ENCODE results near the gene ACSM6. TPM values are rescaled to one million over a fixed set of nuclear protein-coding genes. Genes with fewer than 3 reads are reported as not detected.

The ACSM6 gene
- total RNA-seq, 2 experiments from 2014 or later = not detected

DNA sequence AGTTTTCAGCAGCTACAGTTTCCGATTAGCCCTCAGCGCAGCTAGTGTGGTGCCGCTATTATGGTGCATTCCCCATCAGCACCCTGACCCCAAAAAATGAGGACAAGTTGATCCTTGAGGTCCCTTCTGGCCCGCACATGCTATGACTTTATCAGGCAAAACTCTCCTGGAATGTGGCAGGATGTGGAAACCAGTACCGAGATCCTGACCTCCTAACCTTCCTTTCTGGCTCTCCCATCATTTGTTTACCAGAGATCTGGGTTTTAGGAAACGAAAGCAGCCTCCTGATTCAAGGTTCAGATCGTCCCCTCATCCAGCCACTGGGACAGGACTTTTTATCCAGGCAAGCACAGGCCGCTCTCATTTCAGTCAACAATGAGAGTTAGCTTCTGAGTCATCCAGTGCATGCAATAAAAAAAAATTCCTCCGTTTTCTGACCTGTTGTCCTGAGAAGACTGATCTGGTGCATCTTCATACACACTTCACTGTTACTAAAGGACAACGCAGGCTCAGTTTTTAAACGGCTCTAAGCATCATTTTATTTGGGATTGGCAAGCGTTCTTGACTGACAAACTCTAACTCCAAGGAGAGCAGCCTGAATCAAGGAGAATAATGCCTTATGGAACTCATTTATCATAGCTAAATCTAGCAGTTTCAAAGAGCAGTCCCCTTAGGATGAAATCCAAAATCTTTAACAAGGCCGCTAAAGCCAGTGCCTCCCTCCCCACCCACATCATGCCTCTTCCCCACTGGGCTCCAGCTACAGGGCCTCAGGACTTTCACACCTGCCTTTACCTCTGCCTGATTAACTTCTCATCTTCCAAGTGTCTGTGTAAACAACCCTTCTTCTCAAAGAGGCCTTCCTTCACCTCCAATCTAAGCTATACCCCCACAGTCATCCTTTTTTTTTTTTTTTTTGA lies 79.6 kb downstream of the ACSM6 start:
- Histone ChIP-seq H3K27ac (ENCODE audit: low read depth in 1 of 2, low read length in 2 of 2) (no peak overlapping the region), H3K9me3 (ENCODE audit: control insufficient read depth in 1 of 2, insufficient read depth in 1 of 2, low read length in 2 of 2) (no peaks in the 10 kb centered on the region), H3K4me3 (ENCODE audit: low read length) (no peak overlapping the region), H3K4me1 (ENCODE audit: insufficient read depth, low read length) (no peaks in the 10 kb centered on the region), H3K36me3 (ENCODE audit: insufficient read depth, low read length) (no peaks in the 10 kb centered on the region), H3K27me3 (ENCODE audit: control insufficient read depth in 1 of 2, insufficient read depth in 2 of 2, low read length in 2 of 2) (no peaks in the 10 kb centered on the region)
- DNase-seq (no peak), ATAC-seq (ENCODE audit: poor library complexity) (no peak)
- intact Hi-C loops (cut with DNase I, micrococcal nuclease) = no loop called here
- Mint-ChIP-seq H3K4me1 (ENCODE audit: low read depth) (no peaks in the 10 kb centered on the region), H3K27me3 (no peaks in the 10 kb centered on the region), H3K4me3 (no peak overlapping the region), H3K36me3 (ENCODE audit: low read depth) (no peaks in the 10 kb centered on the region), H3K27ac (no peak overlapping the region), H3K9me3 (no peaks in the 10 kb centered on the region)
- CTCF ChIA-PET = no interaction called here
- POLR2A ChIA-PET = interaction anchor here (0.7 kb wide), 1 partner anchor 51 kb away, joined by 3 read pairs; no protein-coding TSS in a partner anchor
- TF ChIP-seq, protein P1, sequence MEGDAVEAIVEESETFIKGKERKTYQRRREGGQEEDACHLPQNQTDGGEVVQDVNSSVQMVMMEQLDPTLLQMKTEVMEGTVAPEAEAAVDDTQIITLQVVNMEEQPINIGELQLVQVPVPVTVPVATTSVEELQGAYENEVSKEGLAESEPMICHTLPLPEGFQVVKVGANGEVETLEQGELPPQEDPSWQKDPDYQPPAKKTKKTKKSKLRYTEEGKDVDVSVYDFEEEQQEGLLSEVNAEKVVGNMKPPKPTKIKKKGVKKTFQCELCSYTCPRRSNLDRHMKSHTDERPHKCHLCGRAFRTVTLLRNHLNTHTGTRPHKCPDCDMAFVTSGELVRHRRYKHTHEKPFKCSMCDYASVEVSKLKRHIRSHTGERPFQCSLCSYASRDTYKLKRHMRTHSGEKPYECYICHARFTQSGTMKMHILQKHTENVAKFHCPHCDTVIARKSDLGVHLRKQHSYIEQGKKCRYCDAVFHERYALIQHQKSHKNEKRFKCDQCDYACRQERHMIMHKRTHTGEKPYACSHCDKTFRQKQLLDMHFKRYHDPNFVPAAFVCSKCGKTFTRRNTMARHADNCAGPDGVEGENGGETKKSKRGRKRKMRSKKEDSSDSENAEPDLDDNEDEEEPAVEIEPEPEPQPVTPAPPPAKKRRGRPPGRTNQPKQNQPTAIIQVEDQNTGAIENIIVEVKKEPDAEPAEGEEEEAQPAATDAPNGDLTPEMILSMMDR (IDR thresholded peaks at IDR 0.05) = no peak

DNA sequence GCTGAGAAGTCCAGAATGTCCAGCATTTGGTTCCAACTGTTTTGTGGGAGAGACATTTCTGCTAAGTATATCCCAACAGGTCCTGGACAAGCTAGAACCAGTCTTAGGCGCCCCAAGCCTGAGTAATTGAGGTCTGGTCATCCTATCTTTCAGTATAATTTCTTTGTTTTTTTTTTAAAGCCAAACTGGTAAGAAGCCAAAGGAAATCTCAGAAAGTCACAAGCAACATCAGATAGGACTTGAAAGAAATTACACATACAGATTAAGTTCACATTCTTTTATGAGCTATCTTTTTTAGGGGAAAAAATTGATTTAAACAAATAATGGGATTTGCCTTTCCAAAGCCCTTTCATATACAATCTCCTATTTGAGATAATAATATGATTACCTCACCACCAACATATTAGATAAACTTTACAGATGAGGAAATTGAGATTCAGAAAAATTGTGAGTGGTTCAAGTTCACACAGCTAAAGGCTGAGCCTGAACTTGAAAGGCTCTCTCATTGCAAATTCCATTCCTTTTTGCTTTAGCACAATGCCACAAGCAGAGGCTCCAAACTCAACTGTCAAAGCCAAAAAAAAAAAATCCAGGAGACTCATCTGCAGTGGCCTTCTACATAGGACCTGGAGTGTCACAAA lies 81.8 kb downstream of the ACSM6 start:
- Histone ChIP-seq H3K36me3 (ENCODE audit: insufficient read depth, low read length) (no peaks in the 10 kb centered on the region), H3K27me3 (ENCODE audit: control insufficient read depth in 1 of 2, insufficient read depth in 2 of 2, low read length in 2 of 2) (no peaks in the 10 kb centered on the region), H3K4me1 (ENCODE audit: insufficient read depth, low read length) (no peaks in the 10 kb centered on the region), H3K4me3 (ENCODE audit: low read length) (no peak overlapping the region), H3K9me3 (ENCODE audit: control insufficient read depth in 1 of 2, insufficient read depth in 1 of 2, low read length in 2 of 2) (no peaks in the 10 kb centered on the region), H3K27ac (ENCODE audit: low read depth in 1 of 2, low read length in 2 of 2) (no peak overlapping the region)
- Mint-ChIP-seq H3K4me3 (no peak overlapping the region), H3K27ac (no peak overlapping the region), H3K9me3 (no peaks in the 10 kb centered on the region), H3K27me3 (no peaks in the 10 kb centered on the region), H3K4me1 (ENCODE audit: low read depth) (no peaks in the 10 kb centered on the region), H3K36me3 (ENCODE audit: low read depth) (no peaks in the 10 kb centered on the region)
- TF ChIP-seq, protein P1 (IDR thresholded peaks at IDR 0.05) = no peak
- ChIA-PET POLR2A (no interaction called here), CTCF (no interaction called here)
- intact Hi-C loops (cut with DNase I, micrococcal nuclease) = no loop called here
- DNase-seq = no peak
- no peak for ATAC-seq (ENCODE audit: poor library complexity)

DNA sequence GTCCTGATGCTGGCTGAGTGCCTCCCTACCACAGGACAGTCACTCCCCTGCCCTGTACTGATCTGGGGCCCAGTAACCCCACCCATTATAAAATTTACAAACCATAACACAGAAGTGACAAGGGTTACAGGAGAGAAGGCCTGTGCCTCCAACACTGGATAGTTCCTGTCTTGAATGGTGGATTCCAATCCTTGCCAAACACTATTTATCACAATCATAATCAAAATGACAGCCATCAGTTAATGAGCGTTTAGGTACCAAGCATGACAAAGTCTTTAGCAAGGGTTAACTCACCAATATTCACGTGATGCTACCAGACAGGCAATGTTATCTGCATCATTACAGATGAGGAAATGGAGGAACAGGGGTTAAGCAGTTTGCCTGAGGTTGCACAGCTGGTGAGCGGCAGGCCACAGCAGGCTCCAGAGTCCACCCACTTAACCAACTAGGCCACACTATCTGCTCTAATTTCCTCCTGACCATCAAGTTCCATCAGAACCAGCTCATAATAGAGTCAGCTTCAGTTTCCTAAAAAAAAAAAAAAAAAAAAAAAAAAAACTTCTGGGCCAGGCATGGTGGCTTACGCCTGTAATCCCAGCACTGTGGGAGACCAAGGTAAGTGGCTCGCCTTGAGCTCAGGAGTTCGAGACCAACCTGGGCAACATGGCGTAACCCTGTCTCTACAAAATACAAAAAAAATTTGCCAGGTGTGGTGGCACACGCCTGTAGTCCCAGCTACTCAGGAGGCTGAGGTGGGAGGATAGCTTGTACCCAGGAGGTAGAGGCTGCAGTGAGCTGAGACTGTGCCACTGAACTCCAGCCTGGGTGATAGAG lies 82.5 kb downstream of the ACSM6 start:
- Histone ChIP-seq H3K9me3 (ENCODE audit: control insufficient read depth in 1 of 2, insufficient read depth in 1 of 2, low read length in 2 of 2) (no peaks in the 10 kb centered on the region), H3K36me3 (ENCODE audit: insufficient read depth, low read length) (no peaks in the 10 kb centered on the region), H3K27ac (ENCODE audit: low read depth in 1 of 2, low read length in 2 of 2) (no peak overlapping the region), H3K27me3 (ENCODE audit: control insufficient read depth in 1 of 2, insufficient read depth in 2 of 2, low read length in 2 of 2) (no peaks in the 10 kb centered on the region), H3K4me3 (ENCODE audit: low read length) (no peak overlapping the region), H3K4me1 (ENCODE audit: insufficient read depth, low read length) (no peaks in the 10 kb centered on the region)
- H3K27ac Mint-ChIP-seq = no peak overlapping the region
- ATAC-seq (ENCODE audit: poor library complexity) = no peak
- H3K9me3 Mint-ChIP-seq = no peaks in the 10 kb centered on the region
- no peak for DNase-seq
- CTCF ChIA-PET = no interaction called here
- no peaks in the 10 kb centered on the region for H3K27me3 Mint-ChIP-seq
- no peaks in the 10 kb centered on the region for H3K4me1 Mint-ChIP-seq (ENCODE audit: low read depth)
- intact Hi-C loops (cut with DNase I, micrococcal nuclease) = no loop called here
- TF ChIP-seq, protein P1 (IDR thresholded peaks at IDR 0.05) = no peak
- POLR2A ChIA-PET = no interaction called here
- no peak overlapping the region for H3K4me3 Mint-ChIP-seq
- no peaks in the 10 kb centered on the region for H3K36me3 Mint-ChIP-seq (ENCODE audit: low read depth)
